Measurements from ENCODE around the gene LCMT2. TPM values are rescaled to one million over a fixed set of nuclear protein-coding genes. Genes with fewer than 3 reads are reported as not detected.

The LCMT2 gene
- total RNA-seq, 1 donor from 2014 or later, result 9.8 TPM

DNA sequence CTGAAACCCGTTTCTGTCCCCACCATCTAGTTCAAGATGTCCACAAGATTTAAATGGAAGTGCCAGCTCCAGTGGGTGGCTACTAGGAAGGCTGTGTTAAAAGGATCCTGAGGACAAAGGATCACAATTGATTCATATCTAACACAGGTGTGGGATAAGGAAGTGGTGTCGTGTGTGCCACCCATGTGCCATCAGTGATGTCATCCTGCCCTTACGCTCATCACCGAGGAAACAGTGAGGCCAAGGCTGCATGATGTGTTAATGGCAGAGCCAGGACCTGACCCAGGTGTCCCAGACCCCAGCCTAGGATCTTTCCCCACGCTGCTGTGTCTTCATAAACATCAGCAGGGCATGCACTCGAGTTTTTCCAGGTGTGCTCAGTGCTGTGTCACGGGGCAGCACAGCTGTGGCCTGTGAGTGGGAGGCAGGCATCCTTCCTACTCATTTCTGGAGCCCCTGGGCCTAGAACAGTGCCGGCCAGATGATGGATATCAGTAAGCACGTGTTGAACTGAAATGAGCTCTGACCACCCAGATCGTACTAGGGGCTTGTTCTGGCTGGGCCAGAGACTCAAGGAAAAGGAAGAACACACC is 53.0 kb downstream of the LCMT2 start:
- H3K4me3 Mint-ChIP-seq, result no peak overlapping the region
- H3K36me3 Mint-ChIP-seq, result no peaks in the 10 kb centered on the region
- no peak overlapping the region for H3K27ac Mint-ChIP-seq
- TF ChIP-seq, protein P1, sequence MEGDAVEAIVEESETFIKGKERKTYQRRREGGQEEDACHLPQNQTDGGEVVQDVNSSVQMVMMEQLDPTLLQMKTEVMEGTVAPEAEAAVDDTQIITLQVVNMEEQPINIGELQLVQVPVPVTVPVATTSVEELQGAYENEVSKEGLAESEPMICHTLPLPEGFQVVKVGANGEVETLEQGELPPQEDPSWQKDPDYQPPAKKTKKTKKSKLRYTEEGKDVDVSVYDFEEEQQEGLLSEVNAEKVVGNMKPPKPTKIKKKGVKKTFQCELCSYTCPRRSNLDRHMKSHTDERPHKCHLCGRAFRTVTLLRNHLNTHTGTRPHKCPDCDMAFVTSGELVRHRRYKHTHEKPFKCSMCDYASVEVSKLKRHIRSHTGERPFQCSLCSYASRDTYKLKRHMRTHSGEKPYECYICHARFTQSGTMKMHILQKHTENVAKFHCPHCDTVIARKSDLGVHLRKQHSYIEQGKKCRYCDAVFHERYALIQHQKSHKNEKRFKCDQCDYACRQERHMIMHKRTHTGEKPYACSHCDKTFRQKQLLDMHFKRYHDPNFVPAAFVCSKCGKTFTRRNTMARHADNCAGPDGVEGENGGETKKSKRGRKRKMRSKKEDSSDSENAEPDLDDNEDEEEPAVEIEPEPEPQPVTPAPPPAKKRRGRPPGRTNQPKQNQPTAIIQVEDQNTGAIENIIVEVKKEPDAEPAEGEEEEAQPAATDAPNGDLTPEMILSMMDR (IDR thresholded peaks at IDR 0.05; ENCODE audit: unreplicated experiment), result no peak
- H3K27me3 Mint-ChIP-seq (ENCODE audit: low read depth), result peaks cover 48% of the 10 kb centered on the region
- peaks cover 2% of the 10 kb centered on the region for H3K9me3 Mint-ChIP-seq
- no peaks in the 10 kb centered on the region for H3K4me1 Mint-ChIP-seq
- DNase-seq (ENCODE audit: low spot score in 2 of 2, unreplicated experiment in 2 of 2), result no peak

DNA sequence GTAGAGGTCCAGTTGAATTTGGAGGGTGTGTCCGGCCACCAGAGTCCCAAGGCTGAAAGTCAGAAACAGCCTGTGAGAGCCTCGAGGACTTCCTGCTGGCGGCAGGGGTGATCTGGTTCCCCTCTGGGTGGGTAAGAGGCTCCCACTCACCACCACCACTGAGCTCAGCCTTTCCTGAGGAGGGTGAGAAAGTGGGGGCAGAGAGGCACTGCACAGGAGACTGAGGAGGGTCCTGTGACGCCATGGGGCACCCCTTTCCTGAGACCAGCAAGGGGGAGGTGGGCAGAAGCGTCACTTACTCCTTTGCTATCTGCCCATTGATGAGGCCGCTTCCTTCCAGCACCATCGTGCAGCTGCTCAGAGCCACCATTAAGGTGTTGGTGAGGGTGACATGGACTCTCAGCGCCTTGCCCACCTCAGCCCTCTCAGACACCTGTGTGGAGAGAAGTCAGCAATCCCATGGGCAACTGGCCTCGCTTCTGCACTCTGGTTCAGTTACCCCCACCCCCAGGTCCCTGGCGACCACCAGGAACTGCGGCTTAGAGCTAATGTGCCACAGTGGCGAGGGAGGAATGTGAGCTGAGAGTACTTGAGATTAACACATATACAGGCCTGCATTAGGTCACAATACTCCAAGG is 53.7 kb downstream of the LCMT2 start:
- TF ChIP-seq, protein P1 (IDR thresholded peaks at IDR 0.05; ENCODE audit: unreplicated experiment), result no peak
- Mint-ChIP-seq H3K27ac (no peak overlapping the region), H3K9me3 (peaks cover 8% of the 10 kb centered on the region), H3K36me3 (no peaks in the 10 kb centered on the region), H3K4me3 (no peak overlapping the region), H3K27me3 (ENCODE audit: low read depth) (peaks cover 52% of the 10 kb centered on the region), H3K4me1 (no peaks in the 10 kb centered on the region)
- no peak for DNase-seq (ENCODE audit: low spot score in 2 of 2, unreplicated experiment in 2 of 2)

DNA sequence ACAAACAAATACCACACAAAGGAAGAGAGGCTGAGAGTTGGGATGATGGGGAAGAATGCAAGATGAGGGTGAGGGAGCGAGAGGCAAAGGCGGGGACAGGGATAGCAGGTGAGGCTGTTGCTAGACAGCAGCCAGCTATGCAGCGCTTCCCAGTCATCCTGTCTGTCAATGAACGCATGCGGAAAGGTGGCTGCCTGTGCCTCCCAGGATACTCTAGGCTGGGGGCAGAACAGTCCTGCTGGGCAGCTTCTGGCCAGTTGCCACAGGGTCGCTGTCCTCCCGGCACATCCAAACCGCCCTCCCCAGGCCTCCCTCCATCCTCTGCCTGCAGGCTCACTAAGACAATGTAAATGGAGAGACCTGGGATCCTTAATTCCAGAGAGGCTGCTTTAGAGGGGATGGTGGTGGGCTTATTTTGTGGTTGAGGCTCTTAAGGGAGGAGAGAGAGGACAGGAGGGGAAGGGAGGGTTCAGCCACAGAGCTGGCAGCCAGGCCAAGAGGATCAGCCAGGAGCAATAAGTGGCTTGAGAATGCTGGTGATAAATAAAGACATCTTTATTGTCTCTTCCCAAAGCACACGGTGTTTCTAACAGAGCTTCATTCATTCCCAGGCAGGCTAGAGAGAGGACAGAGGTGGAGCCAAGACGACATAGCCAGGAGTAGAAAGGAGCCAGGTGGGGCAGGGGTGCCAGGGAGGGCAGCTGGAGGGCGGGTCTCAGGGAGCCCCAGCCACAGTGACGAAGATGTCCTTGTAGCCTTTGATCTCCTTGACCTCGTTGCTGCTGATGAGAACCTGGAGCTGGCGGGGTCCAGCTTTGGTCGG is 54.4 kb downstream of the LCMT2 start:
- H3K27ac Mint-ChIP-seq, result no peak overlapping the region
- TF ChIP-seq, protein P1 (IDR thresholded peaks at IDR 0.05; ENCODE audit: unreplicated experiment), result no peak
- peaks cover 8% of the 10 kb centered on the region for H3K9me3 Mint-ChIP-seq
- no peak overlapping the region for H3K4me3 Mint-ChIP-seq
- H3K4me1 Mint-ChIP-seq, result no peaks in the 10 kb centered on the region
- DNase-seq (ENCODE audit: low spot score in 2 of 2, unreplicated experiment in 2 of 2), result no peak
- peaks cover 52% of the 10 kb centered on the region for H3K27me3 Mint-ChIP-seq (ENCODE audit: low read depth)
- H3K36me3 Mint-ChIP-seq, result no peaks in the 10 kb centered on the region

DNA sequence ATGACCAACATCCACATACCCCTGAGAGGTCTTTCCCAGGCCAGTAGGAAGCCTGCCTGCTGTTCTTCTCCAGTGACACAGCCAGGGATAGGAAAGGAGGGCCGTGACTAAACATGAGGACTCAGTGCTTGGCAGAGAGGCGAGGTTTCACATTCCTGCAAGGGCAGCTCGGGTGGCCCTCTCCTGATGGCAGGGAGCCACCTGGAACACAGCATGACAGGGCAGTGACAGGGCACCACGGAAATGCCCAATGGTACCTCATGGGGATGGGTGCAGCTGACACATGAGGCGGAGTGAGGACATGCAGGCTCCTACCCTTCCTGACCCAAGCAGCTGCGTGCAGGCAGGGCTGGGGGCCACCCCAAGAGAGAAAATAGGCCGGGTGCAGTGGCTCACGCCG is 56.2 kb downstream of the LCMT2 start:
- peaks cover 54% of the 10 kb centered on the region for H3K27me3 Mint-ChIP-seq (ENCODE audit: low read depth)
- no peaks in the 10 kb centered on the region for H3K36me3 Mint-ChIP-seq
- TF ChIP-seq, protein P1 (IDR thresholded peaks at IDR 0.05; ENCODE audit: unreplicated experiment), result no peak
- peaks cover 8% of the 10 kb centered on the region for H3K9me3 Mint-ChIP-seq
- no peak for DNase-seq (ENCODE audit: low spot score in 2 of 2, unreplicated experiment in 2 of 2)
- no peak overlapping the region for H3K4me3 Mint-ChIP-seq
- no peak overlapping the region for H3K27ac Mint-ChIP-seq
- H3K4me1 Mint-ChIP-seq, result no peaks in the 10 kb centered on the region

Other genes starting within 250 kb of the LCMT2 start
- 29.9 to 36.4 TPM (median 33.4 TPM) in 3 replicates for gene UBR1, start 224.5 kb downstream of the LCMT2 start, total RNA-seq
- gene TMEM62, start 197.0 kb downstream of the LCMT2 start, total RNA-seq, result 12.4 to 13.4 TPM (median 12.9 TPM) in 3 replicates
- 29.3 to 31.2 TPM (median 29.5 TPM) in 3 replicates for gene CCNDBP1, start 145.2 kb downstream of the LCMT2 start, total RNA-seq
- gene EPB42, start 109.6 kb downstream of the LCMT2 start, total RNA-seq, result 0.13 TPM in 1 of 3 replicates, not detected in the others
- gene TGM5, start 63.6 kb downstream of the LCMT2 start, total RNA-seq, result not detected in 3 replicates
- gene TGM7, start 28.3 kb downstream of the LCMT2 start, total RNA-seq, result not detected in 3 replicates
- 32.1 to 35.5 TPM (median 33.7 TPM) in 3 replicates for gene ZSCAN29, start 40.5 kb upstream of the LCMT2 start, total RNA-seq
- gene TUBGCP4, start 40.5 kb upstream of the LCMT2 start, total RNA-seq, result 25.4 to 29.1 TPM (median 26.3 TPM) in 3 replicates
- 103 to 112 TPM (median 108 TPM) in 3 replicates for gene TP53BP1, start 162.6 kb upstream of the LCMT2 start, total RNA-seq
- gene MAP1A, start 187.0 kb upstream of the LCMT2 start, total RNA-seq, result 13.7 to 13.9 TPM (median 13.7 TPM) in 3 replicates